Measurements from ENCODE around the gene MPG.

DNA sequence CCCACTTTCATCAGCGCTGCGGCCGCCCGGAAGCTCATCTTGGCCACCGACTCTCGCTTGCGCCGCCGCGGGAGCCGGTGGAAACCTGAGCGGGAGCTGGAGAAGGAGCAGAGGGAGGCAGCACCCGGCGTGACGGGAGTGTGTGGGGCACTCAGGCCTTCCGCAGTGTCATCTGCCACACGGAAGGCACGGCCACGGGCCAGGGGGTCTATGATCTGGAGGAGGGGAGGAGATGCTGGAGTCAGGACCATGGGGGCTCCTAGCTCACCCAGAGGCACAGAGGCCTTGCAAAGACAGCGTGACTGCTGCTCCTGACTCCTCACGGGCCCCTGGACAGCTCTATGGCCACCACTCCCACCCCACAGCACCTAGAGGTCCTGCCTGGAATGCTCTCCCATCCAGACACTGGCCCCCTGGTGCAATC is 15.0 kb upstream of the MPG start:
- no peak for TF ChIP-seq POLR2A (IDR thresholded peaks at IDR 0.05; ENCODE audit: low read length)
- no peak for TF ChIP-seq GATA1 (IDR thresholded peaks at IDR 0.05; ENCODE audit: low read depth, low read length)

Data from erythroblast (primary cell).